Upper lobe of right lung (tissue), 1 donor: ENCODE results near the gene LPCAT3. TPM values are rescaled to one million over a fixed set of nuclear protein-coding genes. Genes with fewer than 3 reads are reported as not detected.

Experiments
- ATAC-seq: fragments of 200-7000 bp; cut with Tn5 transposase; one replicate; pipeline ENCODE4 v1.9.1; 2020; ENCODE audit warnings: mild to moderate bottlenecking, moderate library complexity
- DNase-seq: peaks from one replicate; pipeline ENCODE4 v3.0.0-alpha.2; 2020
- H3K27ac ChIP-seq: fragments of 200-600 bp; one replicate; pipeline ENCODE4 v1.8.0; 2022
- H3K27me3 ChIP-seq: fragments of 200-600 bp; one replicate; pipeline ENCODE4 v1.8.0; 2022; ENCODE audit warnings: mild to moderate bottlenecking
- H3K36me3 ChIP-seq: fragments of 200-600 bp; one replicate; pipeline ENCODE4 v1.8.0; 2022
- H3K4me1 ChIP-seq: fragments of 200-600 bp; one replicate; pipeline ENCODE4 v1.8.0; 2022
- H3K4me3 ChIP-seq: fragments of 200-600 bp; one replicate; pipeline ENCODE4 v1.8.0; 2022; ENCODE audit warnings: mild to moderate bottlenecking
- H3K9me3 ChIP-seq: fragments of 200-600 bp; one replicate; pipeline ENCODE4 v1.8.0; 2022
- intact Hi-C: fragments of 100-400 bp; cut with DNase I; formaldehyde crosslinking; loops from one replicate; pipeline ENCODE4 v1.11.0; 2022
- total RNA-seq: library from RNA; stranded (reverse); fragmentation: NEBNext Ultra II Directional; extraction: Animal tissue kit (Norgen Biotek cat#: 25700); gene quantifications from one replicate; pipeline ENCODE4 v1.2.1, GENCODE V29; 2021
- TF ChIP-seq, protein P1 (sequence below): fragments of 200-600 bp; IDR thresholded peaks from one replicate; pipeline ENCODE4 v1.8.0; 2022; ENCODE audit warnings: antibody characterized with exemption
- donor health status: DM: no; HTN: yes; CAD: no; lungs with severe emphysema.

Gene LPCAT3
- total RNA-seq, 1 donor from 2014 or later = 70.5 TPM

DNA sequence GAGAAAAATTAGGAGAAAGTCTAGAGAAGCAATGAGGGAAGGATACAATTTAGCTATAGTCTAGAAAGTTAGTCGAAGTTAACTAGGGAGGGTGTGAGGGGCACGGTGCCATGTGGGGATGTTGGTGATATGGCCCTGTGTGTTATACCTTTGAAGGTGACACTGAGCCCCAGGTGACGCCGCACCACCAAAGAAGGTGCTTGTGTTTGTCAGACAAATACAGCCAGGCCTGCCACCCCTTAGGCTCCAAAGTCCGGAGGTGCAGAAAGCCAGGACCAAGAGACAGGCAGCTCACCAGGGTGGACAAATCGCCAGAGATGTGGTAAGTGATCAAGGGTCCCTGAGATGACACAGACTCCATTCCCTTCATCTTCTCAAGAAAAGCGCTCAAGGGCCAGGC lies 43.3 kb upstream of the LPCAT3 start:
- intact Hi-C loops = loop anchor here (5.0 kb wide), 1 partner anchor 36 kb away; no protein-coding TSS in a partner anchor
- peak overlapping the region; percentile 81 for H3K27ac ChIP-seq
- no peaks in the 10 kb centered on the region for H3K27me3 ChIP-seq
- H3K4me1 ChIP-seq = peaks cover 16% of the 10 kb centered on the region
- peaks cover 10% of the 10 kb centered on the region for H3K36me3 ChIP-seq
- DNase-seq (no peak), ATAC-seq (no peak)
- no peaks in the 10 kb centered on the region for H3K9me3 ChIP-seq
- TF ChIP-seq, protein P1, sequence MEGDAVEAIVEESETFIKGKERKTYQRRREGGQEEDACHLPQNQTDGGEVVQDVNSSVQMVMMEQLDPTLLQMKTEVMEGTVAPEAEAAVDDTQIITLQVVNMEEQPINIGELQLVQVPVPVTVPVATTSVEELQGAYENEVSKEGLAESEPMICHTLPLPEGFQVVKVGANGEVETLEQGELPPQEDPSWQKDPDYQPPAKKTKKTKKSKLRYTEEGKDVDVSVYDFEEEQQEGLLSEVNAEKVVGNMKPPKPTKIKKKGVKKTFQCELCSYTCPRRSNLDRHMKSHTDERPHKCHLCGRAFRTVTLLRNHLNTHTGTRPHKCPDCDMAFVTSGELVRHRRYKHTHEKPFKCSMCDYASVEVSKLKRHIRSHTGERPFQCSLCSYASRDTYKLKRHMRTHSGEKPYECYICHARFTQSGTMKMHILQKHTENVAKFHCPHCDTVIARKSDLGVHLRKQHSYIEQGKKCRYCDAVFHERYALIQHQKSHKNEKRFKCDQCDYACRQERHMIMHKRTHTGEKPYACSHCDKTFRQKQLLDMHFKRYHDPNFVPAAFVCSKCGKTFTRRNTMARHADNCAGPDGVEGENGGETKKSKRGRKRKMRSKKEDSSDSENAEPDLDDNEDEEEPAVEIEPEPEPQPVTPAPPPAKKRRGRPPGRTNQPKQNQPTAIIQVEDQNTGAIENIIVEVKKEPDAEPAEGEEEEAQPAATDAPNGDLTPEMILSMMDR = no peak
- peak overlapping the region; percentile 43 for H3K4me3 ChIP-seq

DNA sequence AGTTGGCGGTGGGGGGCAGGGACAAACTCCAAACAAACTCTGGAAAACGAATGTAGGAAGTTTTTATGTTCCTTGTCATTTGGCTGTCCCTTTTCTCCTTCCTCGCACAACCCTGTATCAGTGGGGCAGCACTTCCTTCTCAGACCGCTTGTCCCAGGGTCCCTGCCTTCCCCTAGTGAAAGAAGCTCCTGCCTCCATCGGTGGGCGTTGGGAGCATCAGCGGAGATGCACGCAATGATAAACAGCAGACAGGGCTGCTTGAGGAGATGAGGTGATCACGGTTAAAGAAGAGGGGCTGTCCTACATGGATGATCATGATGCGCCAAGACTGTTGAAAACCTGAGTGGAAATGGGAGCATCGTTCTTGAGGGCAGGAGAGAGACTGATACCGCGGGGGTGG lies 42.9 kb upstream of the LPCAT3 start:
- Histone ChIP-seq H3K27ac (peak overlapping the region; percentile 81), H3K36me3 (peaks cover 6% of the 10 kb centered on the region), H3K4me1 (peaks cover 16% of the 10 kb centered on the region), H3K4me3 (peak overlapping the region; percentile 43), H3K27me3 (no peaks in the 10 kb centered on the region), H3K9me3 (no peaks in the 10 kb centered on the region)
- TF ChIP-seq, protein P1 = no peak
- intact Hi-C loops = loop anchor here (5.0 kb wide), 1 partner anchor 36 kb away; no protein-coding TSS in a partner anchor
- ATAC-seq (no peak), DNase-seq (no peak)

DNA sequence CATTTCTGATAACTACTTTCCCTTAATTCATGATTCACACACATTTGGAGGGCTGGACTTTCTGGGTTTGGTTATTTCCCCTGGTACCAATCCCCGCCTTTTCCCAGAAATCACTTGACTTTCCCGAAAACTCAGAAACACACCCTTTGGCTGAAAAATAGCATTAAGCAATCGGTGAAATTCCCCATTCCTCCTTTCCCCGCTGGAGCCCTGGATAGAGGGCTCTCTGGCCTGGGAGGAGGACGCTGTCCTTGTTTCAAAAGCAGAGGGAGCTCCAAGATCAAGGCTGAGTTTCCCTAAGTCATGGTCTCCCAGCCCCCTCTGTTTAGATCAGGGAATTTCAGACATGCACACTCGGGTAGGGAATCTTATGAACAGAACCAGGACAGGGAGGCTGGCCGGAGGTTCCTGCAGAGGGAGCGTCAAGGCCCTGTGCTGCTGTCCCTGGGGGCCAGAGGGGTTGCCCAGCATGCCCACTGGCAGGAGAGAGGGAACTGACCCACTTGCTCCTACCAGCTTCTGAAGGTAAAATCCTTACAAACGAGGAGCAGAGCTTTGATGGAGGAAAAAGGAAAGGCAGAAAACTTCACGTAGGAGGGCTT lies 42.2 kb upstream of the LPCAT3 start, which contains the start of gene C1S:
C1S (plus strand) TSS at position 366 of the 602 bp plus-strand sequence. CDS start 1,195 bp downstream, outside the sequence.
- no peaks in the 10 kb centered on the region for H3K27me3 ChIP-seq
- intact Hi-C loops = loop anchor here (5.0 kb wide), 1 partner anchor 37 kb away; no protein-coding TSS in a partner anchor
- H3K4me1 ChIP-seq = peaks cover 16% of the 10 kb centered on the region
- ATAC-seq (peak; percentile 96), DNase-seq (peak; percentile 73)
- TF ChIP-seq, protein P1 = peak; percentile 70
- H3K9me3 ChIP-seq = no peaks in the 10 kb centered on the region
- peak within 1 kb of the TSS; percentile 81 for H3K27ac ChIP-seq
- H3K36me3 ChIP-seq = no peaks in the 10 kb centered on the region
- peak within 1 kb of the TSS; percentile 43 for H3K4me3 ChIP-seq

DNA sequence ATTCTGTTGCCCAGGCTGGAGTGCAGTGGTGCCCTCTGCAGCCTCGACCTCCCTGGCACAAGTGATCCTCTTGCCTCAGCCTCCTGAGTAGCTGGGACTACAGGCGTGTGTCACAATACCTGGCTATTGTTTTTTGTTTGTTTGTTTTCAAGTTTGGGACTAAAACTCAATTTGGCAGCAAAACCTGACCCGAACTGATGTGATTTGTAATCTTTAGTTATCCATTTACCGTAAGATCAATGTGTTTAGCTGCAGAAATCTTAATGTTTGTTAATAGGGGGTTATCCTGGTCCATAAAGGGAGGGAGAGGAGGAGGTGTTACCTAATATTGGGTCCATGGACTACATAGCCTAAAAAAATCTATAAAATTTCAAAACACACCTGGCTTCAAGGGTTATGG lies 41.5 kb upstream of the LPCAT3 start:
- H3K27ac ChIP-seq = peak overlapping the region; percentile 24
- no peaks in the 10 kb centered on the region for H3K27me3 ChIP-seq
- H3K4me1 ChIP-seq = peaks cover 16% of the 10 kb centered on the region
- DNase-seq (no peak), ATAC-seq (no peak)
- no peak overlapping the region for H3K4me3 ChIP-seq
- intact Hi-C loops = loop anchor here (5.0 kb wide), 1 partner anchor 38 kb away; no protein-coding TSS in a partner anchor
- no peaks in the 10 kb centered on the region for H3K9me3 ChIP-seq
- no peaks in the 10 kb centered on the region for H3K36me3 ChIP-seq
- TF ChIP-seq, protein P1 = no peak

DNA sequence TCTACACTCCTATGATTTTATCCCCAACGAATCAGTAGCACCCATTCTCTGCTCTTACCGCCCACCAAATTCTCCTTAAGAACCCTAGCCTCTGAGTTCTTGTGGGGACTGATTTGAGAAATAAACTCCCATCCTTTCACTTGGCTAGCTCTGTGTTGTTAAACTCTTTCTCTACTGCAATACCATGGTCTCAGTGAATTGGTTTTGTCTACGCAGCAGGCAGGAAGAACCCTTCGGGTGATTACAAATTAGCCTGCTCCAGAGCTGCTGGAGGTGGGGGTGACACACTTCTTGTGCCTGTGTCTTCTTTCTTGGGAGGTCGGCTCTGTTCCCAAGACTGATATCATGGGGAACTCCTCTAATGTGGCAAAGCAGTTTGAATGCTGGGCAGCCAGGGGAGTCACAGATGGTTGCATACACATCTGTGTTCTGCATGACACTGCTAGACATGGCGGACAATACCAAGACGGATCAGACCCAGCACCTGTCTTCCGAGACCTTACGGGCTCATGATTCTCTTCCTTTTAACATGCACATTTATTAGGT lies 40.6 kb upstream of the LPCAT3 start:
- Histone ChIP-seq H3K27me3 (no peaks in the 10 kb centered on the region), H3K27ac (no peak overlapping the region)
- intact Hi-C loops = no loop called here

More for the DNA sequence above, 40.6 kb upstream of the LPCAT3 start:
- no peak overlapping the region for H3K4me3 ChIP-seq
- TF ChIP-seq, protein P1 = no peak
- no peaks in the 10 kb centered on the region for H3K9me3 ChIP-seq
- no peak for ATAC-seq
- H3K36me3 ChIP-seq = no peaks in the 10 kb centered on the region
- no peak for DNase-seq
- peaks cover 16% of the 10 kb centered on the region for H3K4me1 ChIP-seq
